IMR-90 (cell line): Measurements from ENCODE around the gene MPL. TPM values are rescaled to one million over a fixed set of nuclear protein-coding genes. Genes with fewer than 3 reads are reported as not detected.

ENCODE experiments used
- ATAC-seq: fragments of 200-7000 bp; cut with Tn5 transposase; 2 replicates; pipeline ENCODE4 v1.9.1; 2020; ENCODE audit warnings: low read depth, mild to moderate bottlenecking, moderate library complexity
- BruUV-seq: library from RNA; stranded (reverse); fragments of 400-500 nt; replicated peaks from 2 replicates; lab custom pipeline; 2021; lab: Mats Ljungman, UMichigan
- CTCF ChIA-PET: fragments of 300-600 bp; formaldehyde crosslinking; extraction: SDS; loops from one replicate; lab custom pipeline; 2021; ENCODE audit warnings: antibody characterized with exemption; lab: Yijun Ruan, JAX
- POLR2A ChIA-PET: fragments of 300-600 bp; sonication (Branson Sonifier 250); formaldehyde crosslinking; loops from one replicate; lab custom pipeline; 2022; ENCODE audit warnings: antibody characterized with exemption; ENCODE audit not compliant: unreplicated experiment; lab: Charles Lee
- DNase-seq: peaks from one replicate; pipeline ENCODE4 v3.0.0; 2013
- H2AFZ ChIP-seq: replicated peaks from 2 replicates; pipeline ENCODE3; 2013; ENCODE audit warnings: low read length, mild to moderate bottlenecking; ENCODE audit not compliant: poor library complexity
- H2AK5ac ChIP-seq: 2 replicates; pipeline ENCODE4 v1.6.1; 2013; ENCODE audit warnings: low read depth, low read length, inconsistent platforms
- H2AK9ac ChIP-seq: replicated peaks from 2 replicates; pipeline ENCODE3; 2013; ENCODE audit warnings: mild to moderate bottlenecking, low read depth, low read length, moderate library complexity; ENCODE audit not compliant: poor library complexity
- H2BK120ac ChIP-seq: 2 replicates; pipeline ENCODE4 v1.6.1; 2013; ENCODE audit warnings: low read depth, low read length, inconsistent platforms
- H2BK15ac ChIP-seq: 3 replicates; pipeline ENCODE4 v1.6.1; 2013; ENCODE audit warnings: low read depth, low read length, inconsistent platforms
- H2BK20ac ChIP-seq: 2 replicates; pipeline ENCODE4 v1.6.1; 2013; ENCODE audit warnings: low read depth, mild to moderate bottlenecking, inconsistent platforms, low read length, moderate library complexity
- H2BK5ac ChIP-seq: 2 replicates; pipeline ENCODE4 v1.6.1; 2013; ENCODE audit warnings: mild to moderate bottlenecking, low read depth, low read length, inconsistent platforms; ENCODE audit not compliant: poor library complexity, severe bottlenecking
- H3K14ac ChIP-seq: replicated peaks from 2 replicates; pipeline ENCODE4 v1.6.1; 2013; ENCODE audit warnings: low read depth, low read length, inconsistent platforms
- H3K18ac ChIP-seq: 2 replicates; pipeline ENCODE4 v1.6.1; 2013; ENCODE audit warnings: low read depth, low read length, control low read depth
- H3K23ac ChIP-seq: 2 replicates; pipeline ENCODE4 v1.6.1; 2013; ENCODE audit warnings: low read depth, low read length, inconsistent platforms
- H3K27ac ChIP-seq: 2 replicates; pipeline ENCODE4 v1.5.1; 2013; ENCODE audit warnings: mild to moderate bottlenecking, control low read depth, low read length; ENCODE audit not compliant: insufficient read depth
- H3K27me3 ChIP-seq: 2 replicates; pipeline ENCODE4 v1.6.1; 2013; ENCODE audit warnings: low read length; ENCODE audit not compliant: control insufficient read depth, insufficient read depth
- H3K36me3 ChIP-seq: 2 replicates; pipeline ENCODE4 v1.6.1; 2013; ENCODE audit warnings: low read length, mixed read lengths; ENCODE audit not compliant: control insufficient read depth, insufficient read depth
- H3K4ac ChIP-seq: 2 replicates; pipeline ENCODE4 v1.6.1; 2013; ENCODE audit warnings: low read depth, low read length, inconsistent platforms
- H3K4me1 ChIP-seq: 2 replicates; pipeline ENCODE4 v1.6.1; 2013; ENCODE audit warnings: low read length, mixed read lengths; ENCODE audit not compliant: control insufficient read depth, insufficient read depth
- H3K4me2 ChIP-seq: 2 replicates; pipeline ENCODE4 v1.6.1; 2013; ENCODE audit warnings: low read depth, mild to moderate bottlenecking, control low read depth, low read length, moderate library complexity
- H3K4me3 ChIP-seq: 2 replicates; pipeline ENCODE4 v1.5.1; 2013; ENCODE audit warnings: low read depth, mild to moderate bottlenecking, control low read depth, low read length, moderate library complexity; ENCODE audit not compliant: insufficient read depth
- H3K56ac ChIP-seq: 2 replicates; pipeline ENCODE4 v1.6.1; 2013; ENCODE audit warnings: low read length, inconsistent platforms; ENCODE audit not compliant: insufficient read depth; ENCODE audit errors: extremely low read depth
- H3K79me1 ChIP-seq, 2 experiments: 2 replicates each; pipeline ENCODE4 v1.6.1; 2013; ENCODE audit warnings: low read length in 2 of 2, inconsistent platforms in 1 of 2, low read depth in 1 of 2
- H3K9ac ChIP-seq: 2 replicates; pipeline ENCODE4 v1.6.1; 2013; ENCODE audit warnings: low read depth, low read length, control low read depth
- H3K9me1 ChIP-seq: 2 replicates; pipeline ENCODE4 v1.6.1; 2013; ENCODE audit warnings: low read length, inconsistent platforms; ENCODE audit not compliant: insufficient read depth
- H3K9me3 ChIP-seq: 2 replicates; pipeline ENCODE4 v1.6.1; 2013; ENCODE audit warnings: low read length; ENCODE audit not compliant: control insufficient read depth, insufficient read depth
- H4K20me1 ChIP-seq: 2 replicates; pipeline ENCODE4 v1.6.1; 2013; ENCODE audit warnings: low read length, inconsistent platforms; ENCODE audit not compliant: insufficient read depth
- H4K5ac ChIP-seq: 2 replicates; pipeline ENCODE4 v1.6.1; 2013; ENCODE audit warnings: mild to moderate bottlenecking, low read depth, low read length, control low read depth
- H4K8ac ChIP-seq, 2 experiments: 2 replicates each; pipeline ENCODE4 v1.6.1; 2013; ENCODE audit warnings: low read depth in 2 of 2, low read length in 2 of 2, control low read depth in 1 of 2, inconsistent platforms in 1 of 2
- H4K91ac ChIP-seq: 2 replicates; pipeline ENCODE4 v1.6.1; 2013; ENCODE audit warnings: low read depth, low read length, inconsistent platforms; ENCODE audit not compliant: insufficient read depth
- CEBPB ChIP-seq: IDR thresholded peaks from 2 replicates; pipeline ENCODE4 v1.6.1; 2012; ENCODE audit warnings: low read depth, low read length, improper control_type of control experiment
- CHD1 ChIP-seq: IDR thresholded peaks from 2 replicates; pipeline ENCODE4 v1.6.1; 2012; ENCODE audit warnings: low read depth, low read length, improper control_type of control experiment
- FOS ChIP-seq: fragments of 150-350 bp; IDR thresholded peaks from 2 replicates; pipeline ENCODE4 v1.6.1; 2016; ENCODE audit warnings: low read depth, low read length
- NFE2L2 ChIP-seq: fragments of 150-350 bp; IDR thresholded peaks from 2 replicates; pipeline ENCODE4 v1.6.1; 2016; ENCODE audit warnings: low read depth, mild to moderate bottlenecking, low read length
- WGBS, 2 experiments: methylation state at CpG; one replicate each; pipeline versions ENCODE4 v1.1.5 to v1.1.7; 2013; ENCODE audit warnings: missing lambda C conversion rate in 2 of 2; ENCODE audit not compliant: insufficient read length in 1 of 2; ENCODE audit errors: extremely low coverage in 2 of 2; 5-methylcytosine and 5-hydroxymethylcytosine counted together
- dilution Hi-C: fragments of 300-500 bp; cut with HindIII; formaldehyde crosslinking; loops from one replicate; pipeline ENCODE4 v1.14.3; 2018; ENCODE audit warnings: low sequenced_read_pairs; ENCODE audit not compliant: unreplicated experiment
- in situ Hi-C: fragments of 300-500 bp; cut with MboI; formaldehyde crosslinking; loops from 3 replicates; pipeline ENCODE4 v1.14.3; 2019; ENCODE audit warnings: low sequenced_read_pairs, inconsistent platforms, mixed read lengths
- intact Hi-C: fragments of 100-400 bp; cut with micrococcal nuclease; formaldehyde crosslinking; loops from 2 replicates; pipeline ENCODE4 v1.10.0; 2022
- polyA plus RNA-seq, 3 experiments: library from polyadenylated mRNA; depleted of rRNA; stranded (reverse); fragments of >200 nt; gene quantifications; 2 replicates each; pipeline ENCODE4 v1.2.3, GENCODE V29; 2012; ENCODE audit warnings: low replicate concordance in 1 of 3
- total RNA-seq: library from RNA; depleted of rRNA; stranded (reverse); fragments of >200 nt; gene quantifications from 2 replicates; pipeline ENCODE4 v1.2.3, GENCODE V29; 2012

MPL gene
- total and polyA plus RNA-seq, 2 of the 4 experiments (the other 2 are of a cell fraction), result 0.12 TPM; not detected in 1

- 47% methylated on average over 5 of the region's 11 CpGs; no CpG with 5 or more reads in 1 of the 2 experiments for WGBS, 2 experiments
- Histone ChIP-seq H3K4ac (peak overlapping the region; percentile 78), H3K9me1 (peaks cover 17% of the 10 kb centered on the region), H3K56ac (peak overlapping the region; percentile 40; the same call in 1 of the 2 replicates), H3K4me3 (peak overlapping the region; percentile 19; the same call in 1 of the 2 replicates), H4K8ac (peak overlapping the region; percentile 74 to 78), H3K36me3 (no peaks in the 10 kb centered on the region), H3K27ac (peak overlapping the region; percentile 88), H2BK5ac (peak overlapping the region; percentile 55), H3K79me1 (no peaks in the 10 kb centered on the region), H3K14ac (peak overlapping the region; percentile 74), H2AK9ac (peak overlapping the region; percentile 80), H3K27me3 (0 out of 2 replicates have a peak, but pooled peaks cover 7% of the 10 kb centered on the region), H4K20me1 (peaks cover 3% of the 10 kb centered on the region; the same call in 1 of the 2 replicates), H2AK5ac (peak overlapping the region; percentile 78), H3K9me3 (no peaks in the 10 kb centered on the region), H3K4me1 (peaks cover 18% of the 10 kb centered on the region), H3K23ac (peak overlapping the region; percentile 82), H2AFZ (peak overlapping the region; percentile 94), H2BK120ac (peak overlapping the region; percentile 74), H4K91ac (peak overlapping the region; percentile 90), H2BK20ac (peak overlapping the region; percentile 88), H3K18ac (peak overlapping the region; percentile 91), H3K9ac (peak overlapping the region; percentile 51), H2BK15ac (peak overlapping the region; percentile 79; the same call in 2 of the 3 replicates), H3K4me2 (peak overlapping the region; percentile 68), H4K5ac (peak overlapping the region; percentile 90)
- ATAC-seq, result peak; percentile 84
- intact Hi-C loops, result no loop called here
- BruUV-seq, result no TSS peak
- POLR2A ChIA-PET, result no interaction called here
- dilution Hi-C loops, result no loop called here
- in situ Hi-C loops, result loop anchor here (10.0 kb wide), 1 partner anchor 115 kb away; no protein-coding TSS in a partner anchor
- CTCF ChIA-PET, result interaction anchor here (1.5 kb wide), 1 partner anchor 18 kb away, joined by 3 read pairs; the partner anchor contains the start of gene ELOVL1
- peak; percentile 31; the same call in 1 of the 2 replicates for TF ChIP-seq CEBPB
- TF ChIP-seq CHD1, result no peak
- TF ChIP-seq FOS, result peak; percentile 56; the same call in 1 of the 2 replicates
- TF ChIP-seq NFE2L2, result no peak
- DNase-seq, result peak; percentile 92
Measured at GRCh38 chr1:43349594-43350306, 12.1 kb downstream of the MPL start.
